Esophagus squamous epithelium (tissue), 5 donors: Measurements from ENCODE around the gene MYBPC2. TPM values are rescaled to one million over a fixed set of nuclear protein-coding genes. Genes with fewer than 3 reads are reported as not detected.

Experiments used
- DNase-seq: peaks from one replicate; lab custom pipeline; 2025; lab: John Stamatoyannopoulos, UW
- H3K27ac ChIP-seq, 4 donors: fragments of 200-600 bp; sonication (generic); one replicate each; pipeline ENCODE4 v1.5.1; 2016 to 2019; ENCODE audit warnings: mild to moderate bottlenecking in 1 of 4
- H3K27me3 ChIP-seq, 4 donors: fragments of 200-600 bp; sonication (generic); 1 replicate in 3 of 4; 2 replicates in 1 of 4; pipeline versions ENCODE4 v1.5.1 to v1.6.0; 2017 to 2021; ENCODE audit warnings: antibody characterized with exemption in 1 of 4
- H3K36me3 ChIP-seq, 3 donors: fragments of 200-600 bp; sonication (generic); one replicate each; pipeline ENCODE4 v1.5.1; 2016 to 2019
- H3K4me1 ChIP-seq, 3 donors: fragments of 200-600 bp; sonication (generic); one replicate each; pipeline ENCODE4 v1.5.1; 2017 to 2019
- H3K4me3 ChIP-seq, 4 donors: fragments of 200-600 bp; sonication (generic); 1 replicate in 3 of 4; 2 replicates in 1 of 4; pipeline ENCODE4 v1.5.1; 2016 to 2019; ENCODE audit warnings: mild to moderate bottlenecking in 2 of 4, moderate library complexity in 1 of 4
- H3K9me3 ChIP-seq, 3 donors: fragments of 200-600 bp; sonication (generic); one replicate each; pipeline ENCODE4 v1.5.1; 2016 to 2019
- POLR2A ChIP-seq, 4 donors: fragments of 450-650 bp; IDR thresholded peaks; one replicate each; pipeline ENCODE4 v1.6.1; 2017; ENCODE audit warnings: antibody characterized with exemption in 4 of 4, mild to moderate bottlenecking in 4 of 4, moderate library complexity in 3 of 4
- WGBS, 2 donors: methylation state at CpG; one replicate each; pipeline ENCODE4 v1.1.5; 2018; 5-methylcytosine and 5-hydroxymethylcytosine counted together
- intact Hi-C: fragments of 100-400 bp; cut with DNase I; formaldehyde crosslinking; loops from one replicate; pipeline ENCODE4 v1.15.0; 2022
- total RNA-seq, 4 donors: library from RNA; depleted of rRNA; stranded (reverse); fragments of >200 nt; gene quantifications; one replicate each; pipeline ENCODE4 v1.1.0, GENCODE V29; 2016
- TF ChIP-seq, protein P1 (sequence below), 6 experiments: fragments of 450-650 bp in 4 of 6; fragments of 200-600 bp in 2 of 6; sonication (generic) in 2 of 6; IDR thresholded peaks; one replicate each; pipeline ENCODE4 v1.5.1; 2016 to 2019; ENCODE audit warnings: antibody characterized with exemption in 6 of 6, mild to moderate bottlenecking in 4 of 6, moderate library complexity in 4 of 6
- donor health status: DM: yes; HTN: yes; CAD: no.

Gene MYBPC2
- total RNA-seq, 4 donors from 2014 or later, result 0.19 TPM; not detected in 3

- no peak for DNase-seq
- WGBS, 2 donors, result 21 to 22% methylated on average over 6 to 8 of the region's 8 CpGs
- no peaks in the 10 kb centered on the region for H3K9me3 ChIP-seq
- no peak overlapping the region for H3K27ac ChIP-seq
- TF ChIP-seq, protein P1, sequence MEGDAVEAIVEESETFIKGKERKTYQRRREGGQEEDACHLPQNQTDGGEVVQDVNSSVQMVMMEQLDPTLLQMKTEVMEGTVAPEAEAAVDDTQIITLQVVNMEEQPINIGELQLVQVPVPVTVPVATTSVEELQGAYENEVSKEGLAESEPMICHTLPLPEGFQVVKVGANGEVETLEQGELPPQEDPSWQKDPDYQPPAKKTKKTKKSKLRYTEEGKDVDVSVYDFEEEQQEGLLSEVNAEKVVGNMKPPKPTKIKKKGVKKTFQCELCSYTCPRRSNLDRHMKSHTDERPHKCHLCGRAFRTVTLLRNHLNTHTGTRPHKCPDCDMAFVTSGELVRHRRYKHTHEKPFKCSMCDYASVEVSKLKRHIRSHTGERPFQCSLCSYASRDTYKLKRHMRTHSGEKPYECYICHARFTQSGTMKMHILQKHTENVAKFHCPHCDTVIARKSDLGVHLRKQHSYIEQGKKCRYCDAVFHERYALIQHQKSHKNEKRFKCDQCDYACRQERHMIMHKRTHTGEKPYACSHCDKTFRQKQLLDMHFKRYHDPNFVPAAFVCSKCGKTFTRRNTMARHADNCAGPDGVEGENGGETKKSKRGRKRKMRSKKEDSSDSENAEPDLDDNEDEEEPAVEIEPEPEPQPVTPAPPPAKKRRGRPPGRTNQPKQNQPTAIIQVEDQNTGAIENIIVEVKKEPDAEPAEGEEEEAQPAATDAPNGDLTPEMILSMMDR (IDR thresholded peaks at IDR 0.05), result no peak
- no peak for TF ChIP-seq POLR2A (IDR thresholded peaks at IDR 0.05)
- peaks cover 0 to 80% (median 12%) of the 10 kb centered on the region in 4 donors for H3K27me3 ChIP-seq
- H3K4me3 ChIP-seq, result no peak overlapping the region
- H3K36me3 ChIP-seq, result no peaks in the 10 kb centered on the region
- intact Hi-C loops, result no loop called here
- H3K4me1 ChIP-seq, result peaks cover 0 to 17% (median 0%) of the 10 kb centered on the region in 3 donors
Observed at GRCh38 chr19:50419580-50420035, 13.1 kb upstream of the MYBPC2 start.

- H3K4me3 ChIP-seq, result no peak overlapping the region
- TF ChIP-seq POLR2A (IDR thresholded peaks at IDR 0.05), result no peak
- TF ChIP-seq, protein P1 (IDR thresholded peaks at IDR 0.05), result no peak
- intact Hi-C loops, result no loop called here
- peaks cover 0 to 80% (median 12%) of the 10 kb centered on the region in 4 donors for H3K27me3 ChIP-seq
- H3K9me3 ChIP-seq, result no peaks in the 10 kb centered on the region
- DNase-seq, result no peak
- no peaks in the 10 kb centered on the region for H3K36me3 ChIP-seq
- H3K4me1 ChIP-seq, result peaks cover 0 to 12% (median 0%) of the 10 kb centered on the region in 3 donors
- 39% methylated on average over 3 of the region's 3 CpGs for WGBS, 2 donors
- no peak overlapping the region for H3K27ac ChIP-seq
Observed at GRCh38 chr19:50420127-50420526, 12.6 kb upstream of the MYBPC2 start.

DNA sequence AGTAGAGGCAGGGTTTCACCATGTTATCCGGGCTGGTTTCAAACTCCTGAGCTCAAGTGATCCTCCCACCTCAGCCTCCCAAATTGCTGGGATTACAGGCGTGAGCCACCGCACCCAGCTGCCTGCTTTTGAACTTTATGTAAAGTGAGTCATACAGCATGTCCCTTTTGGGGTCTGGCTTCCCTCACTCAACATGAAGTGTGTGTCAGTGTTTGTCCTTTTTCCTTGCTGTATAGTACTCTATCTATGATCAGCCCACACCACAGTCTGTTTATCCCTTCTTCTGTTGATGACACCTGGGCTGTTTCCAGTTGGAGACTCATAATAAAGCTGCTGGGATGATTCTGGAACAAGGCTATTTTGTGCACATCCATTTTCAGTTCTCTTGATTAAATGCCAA, 11.9 kb upstream of the MYBPC2 start:
- peaks cover 0 to 80% (median 12%) of the 10 kb centered on the region in 4 donors for H3K27me3 ChIP-seq
- WGBS, 2 donors, result 50 to 67% methylated on average over 3 of the region's 3 CpGs
- no peaks in the 10 kb centered on the region for H3K36me3 ChIP-seq
- TF ChIP-seq POLR2A (IDR thresholded peaks at IDR 0.05), result no peak
- TF ChIP-seq, protein P1 (IDR thresholded peaks at IDR 0.05), result no peak
- H3K4me3 ChIP-seq, result no peak overlapping the region
- intact Hi-C loops, result no loop called here
- no peak for DNase-seq
- H3K4me1 ChIP-seq, result peaks cover 0 to 12% (median 0%) of the 10 kb centered on the region in 3 donors
- no peaks in the 10 kb centered on the region for H3K9me3 ChIP-seq
- no peak overlapping the region for H3K27ac ChIP-seq

- Histone ChIP-seq H3K27me3 (peaks cover 0 to 71% (median 12%) of the 10 kb centered on the region in 4 donors), H3K4me1 (peaks cover 0 to 13% (median 0%) of the 10 kb centered on the region in 3 donors), H3K27ac (no peak overlapping the region), H3K9me3 (no peaks in the 10 kb centered on the region), H3K36me3 (no peaks in the 10 kb centered on the region), H3K4me3 (no peak overlapping the region)
- TF ChIP-seq, protein P1 (IDR thresholded peaks at IDR 0.05), result no peak
- DNase-seq, result no peak
- 69 to 85% methylated on average over 11 to 12 of the region's 18 CpGs for WGBS, 2 donors
- intact Hi-C loops, result no loop called here
Observed at GRCh38 chr19:50422397-50423278, 10.1 kb upstream of the MYBPC2 start.
